ENCODE measurements around the gene PSMA4. TPM values are rescaled to one million over a fixed set of nuclear protein-coding genes. Genes with fewer than 3 reads are reported as not detected.

Gene PSMA4
- total and polyA plus RNA-seq, 2 donors (not counting 1 experiment from before 2014, with no cell fraction given): 54.6 to 95.9 TPM

GRCh38 chr15:78501857-78502256 is 38.4 kb upstream of the PSMA4 start:
- no peak overlapping the region for H3K4me2 ChIP-seq (replicated peaks; ENCODE audit: low read depth, low read length, poor library complexity, severe bottlenecking)
- ChIA-PET CTCF (no interaction called here), POLR2A (no interaction called here)
- H4K20me1 ChIP-seq (ENCODE audit: control insufficient read depth, insufficient read depth, low read length, poor library complexity, severe bottlenecking): no peaks in the 10 kb centered on the region
- no peaks in the 10 kb centered on the region for H3K79me2 ChIP-seq (ENCODE audit: control insufficient read depth, insufficient read depth, low read length)
- intact Hi-C loops (cut with micrococcal nuclease): no loop called here
- no peak for ATAC-seq (ENCODE audit: low read depth)
- H3K9me3 ChIP-seq (ENCODE audit: control extremely low read depth in 1 of 3, control insufficient read depth in 2 of 3, insufficient read depth in 1 of 3, low read length in 2 of 3): no peaks in the 10 kb centered on the region
- H3K27ac ChIP-seq (ENCODE audit: low read length in 2 of 2): no peak overlapping the region
- no peak for DNase-seq
- H2AFZ ChIP-seq (ENCODE audit: insufficient read depth, low read depth, low read length, poor library complexity, severe bottlenecking): no peak overlapping the region
- peaks cover 0 to 2% (median 0%) of the 10 kb centered on the region in 4 experiments for H3K27me3 ChIP-seq (replicated peaks in 1 of 4; ENCODE audit: control extremely low read depth in 1 of 4, control insufficient read depth in 3 of 4, insufficient read depth in 4 of 4, low read length in 3 of 4)
- Mint-ChIP-seq H3K4me3 (no peak overlapping the region), H3K4me1 (peaks cover 5% of the 10 kb centered on the region), H3K27me3 (peaks cover 6% of the 10 kb centered on the region), H3K9me3 (ENCODE audit: insufficient read depth) (no peaks in the 10 kb centered on the region), H3K27ac (no peak overlapping the region)
- no peak overlapping the region for H3K9ac ChIP-seq (ENCODE audit: low read length)
- peaks cover 3 to 18% of the 10 kb centered on the region in 2 experiments for H3K36me3 ChIP-seq (replicated peaks in 1 of 2; ENCODE audit: control extremely low read depth in 1 of 2, control insufficient read depth in 1 of 2, extremely low read depth in 1 of 2, insufficient read depth in 2 of 2, low read length in 1 of 2)
- peaks cover 2 to 3% of the 10 kb centered on the region in 2 donors for H3K4me1 ChIP-seq (ENCODE audit: control insufficient read depth in 2 of 2, insufficient read depth in 2 of 2, low read length in 2 of 2)
- H3K4me3 ChIP-seq (ENCODE audit: control extremely low read depth in 1 of 5, extremely low read depth in 1 of 5, insufficient read depth in 1 of 5, low read depth in 2 of 5, low read length in 4 of 5): no peak overlapping the region
- TF ChIP-seq, protein P1, sequence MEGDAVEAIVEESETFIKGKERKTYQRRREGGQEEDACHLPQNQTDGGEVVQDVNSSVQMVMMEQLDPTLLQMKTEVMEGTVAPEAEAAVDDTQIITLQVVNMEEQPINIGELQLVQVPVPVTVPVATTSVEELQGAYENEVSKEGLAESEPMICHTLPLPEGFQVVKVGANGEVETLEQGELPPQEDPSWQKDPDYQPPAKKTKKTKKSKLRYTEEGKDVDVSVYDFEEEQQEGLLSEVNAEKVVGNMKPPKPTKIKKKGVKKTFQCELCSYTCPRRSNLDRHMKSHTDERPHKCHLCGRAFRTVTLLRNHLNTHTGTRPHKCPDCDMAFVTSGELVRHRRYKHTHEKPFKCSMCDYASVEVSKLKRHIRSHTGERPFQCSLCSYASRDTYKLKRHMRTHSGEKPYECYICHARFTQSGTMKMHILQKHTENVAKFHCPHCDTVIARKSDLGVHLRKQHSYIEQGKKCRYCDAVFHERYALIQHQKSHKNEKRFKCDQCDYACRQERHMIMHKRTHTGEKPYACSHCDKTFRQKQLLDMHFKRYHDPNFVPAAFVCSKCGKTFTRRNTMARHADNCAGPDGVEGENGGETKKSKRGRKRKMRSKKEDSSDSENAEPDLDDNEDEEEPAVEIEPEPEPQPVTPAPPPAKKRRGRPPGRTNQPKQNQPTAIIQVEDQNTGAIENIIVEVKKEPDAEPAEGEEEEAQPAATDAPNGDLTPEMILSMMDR (IDR thresholded peaks at IDR 0.05): no peak
- TF ChIP-seq EZH2 (IDR thresholded peaks at IDR 0.05; ENCODE audit: borderline replicate concordance, insufficient read depth, low read depth, low read length, poor library complexity, severe bottlenecking): no peak
- 95% methylated on average over 3 of the region's 4 CpGs for WGBS (ENCODE audit: insufficient coverage)

DNA sequence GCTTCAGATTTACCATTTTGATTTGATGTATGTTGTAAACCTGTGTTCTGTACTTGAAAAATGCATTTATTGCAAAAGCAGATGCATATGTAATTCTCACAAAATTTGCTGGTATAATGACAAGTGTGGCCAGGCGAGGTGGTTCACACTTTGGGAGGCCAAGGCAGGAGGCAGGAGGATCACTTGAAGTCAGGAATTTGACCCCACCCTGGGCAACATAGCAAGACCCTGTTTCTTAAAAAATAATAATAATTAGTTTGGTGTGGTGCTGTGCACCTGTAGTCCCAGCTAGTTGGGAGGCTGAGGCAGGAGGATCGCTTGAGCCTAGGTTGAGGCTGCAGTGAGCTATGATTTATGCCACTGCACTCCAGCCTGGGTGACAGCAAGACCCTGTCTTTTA is 37.6 kb upstream of the PSMA4 start:
- Histone ChIP-seq H4K20me1 (ENCODE audit: control insufficient read depth, insufficient read depth, low read length, poor library complexity, severe bottlenecking) (no peaks in the 10 kb centered on the region), H3K4me2 (replicated peaks; ENCODE audit: low read depth, low read length, poor library complexity, severe bottlenecking) (no peak overlapping the region), H3K4me3 (ENCODE audit: control extremely low read depth in 1 of 5, extremely low read depth in 1 of 5, insufficient read depth in 1 of 5, low read depth in 2 of 5, low read length in 4 of 5) (no peak overlapping the region), H3K27ac (ENCODE audit: low read length in 2 of 2) (no peak overlapping the region), H3K27me3 (replicated peaks in 1 of 4; ENCODE audit: control extremely low read depth in 1 of 4, control insufficient read depth in 3 of 4, insufficient read depth in 4 of 4, low read length in 3 of 4) (peaks cover 0 to 9% (median under 1%) of the 10 kb centered on the region in 4 experiments), H3K79me2 (ENCODE audit: control insufficient read depth, insufficient read depth, low read length) (no peaks in the 10 kb centered on the region), H3K9me3 (ENCODE audit: control extremely low read depth in 1 of 3, control insufficient read depth in 2 of 3, insufficient read depth in 1 of 3, low read length in 2 of 3) (no peaks in the 10 kb centered on the region), H2AFZ (ENCODE audit: insufficient read depth, low read depth, low read length, poor library complexity, severe bottlenecking) (no peak overlapping the region), H3K4me1 (ENCODE audit: control insufficient read depth in 2 of 2, insufficient read depth in 2 of 2, low read length in 2 of 2) (peaks cover 4 to 7% of the 10 kb centered on the region in 2 donors), H3K9ac (ENCODE audit: low read length) (no peak overlapping the region), H3K36me3 (replicated peaks in 1 of 2; ENCODE audit: control extremely low read depth in 1 of 2, control insufficient read depth in 1 of 2, extremely low read depth in 1 of 2, insufficient read depth in 2 of 2, low read length in 1 of 2) (peaks cover 3 to 11% of the 10 kb centered on the region in 2 experiments)
- DNase-seq: no peak
- H3K27ac Mint-ChIP-seq: no peak overlapping the region
- H3K27me3 Mint-ChIP-seq: peaks cover 10% of the 10 kb centered on the region
- TF ChIP-seq, protein P1 (IDR thresholded peaks at IDR 0.05): no peak
- no peak for TF ChIP-seq EZH2 (IDR thresholded peaks at IDR 0.05; ENCODE audit: borderline replicate concordance, insufficient read depth, low read depth, low read length, poor library complexity, severe bottlenecking)
- H3K4me1 Mint-ChIP-seq: peaks cover 10% of the 10 kb centered on the region
- H3K9me3 Mint-ChIP-seq (ENCODE audit: insufficient read depth): no peaks in the 10 kb centered on the region
- ChIA-PET CTCF (no interaction called here), POLR2A (no interaction called here)
- WGBS (ENCODE audit: insufficient coverage): 100% methylated on average over 2 of the region's 2 CpGs
- intact Hi-C loops (cut with micrococcal nuclease): no loop called here
- ATAC-seq (ENCODE audit: low read depth): no peak
- H3K4me3 Mint-ChIP-seq: no peak overlapping the region

Data from B cell (primary cell).